ENCODE data around the gene FAM167B.
A peak's percentile ranks its signal among the peaks of the same experiment; 100 is the strongest.
"Not testable (repeated sequence)": the region's sequence is repeated elsewhere in the genome, so short reads cannot be mapped to it uniquely, and the experiment has no call there.

Gene FAM167B

DNA sequence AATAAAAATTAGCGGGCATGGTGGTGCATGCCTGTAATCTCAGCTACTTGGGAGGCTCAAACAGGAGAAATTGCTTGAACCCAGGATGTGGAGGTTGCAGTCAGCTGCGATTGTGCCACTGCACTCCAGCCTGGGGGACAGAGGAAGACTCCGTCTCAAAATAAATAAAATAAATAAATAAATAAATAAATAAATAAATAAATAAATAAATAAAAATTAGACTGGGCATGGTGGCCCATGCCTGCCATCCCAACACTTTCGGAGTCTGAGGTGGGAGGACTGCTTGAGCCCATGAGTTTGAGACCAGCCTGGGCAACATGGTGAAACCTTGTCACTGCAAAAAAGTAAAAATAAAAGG, 16.2 kb downstream of the FAM167B start:
- not testable (repeated sequence) for DNase-seq (ENCODE audit: low read depth)

DNA sequence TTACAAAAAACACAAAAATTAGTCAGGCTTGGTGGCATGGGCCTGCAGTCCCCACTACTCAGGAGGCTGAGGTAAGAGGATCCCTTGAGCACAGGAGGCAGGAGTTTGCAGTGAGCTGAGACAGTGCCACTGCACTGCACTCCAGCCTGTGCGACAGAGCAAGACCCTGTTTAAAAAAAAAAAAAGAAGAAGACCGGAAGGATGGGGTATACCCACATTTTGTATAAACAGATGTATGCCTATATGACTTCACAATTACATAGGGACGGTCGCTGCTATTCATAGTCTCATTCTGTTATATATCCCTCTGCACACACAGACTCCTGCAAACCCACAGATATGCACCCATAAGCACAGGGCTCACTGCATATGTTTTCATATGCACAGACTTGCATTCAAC, 16.7 kb downstream of the FAM167B start:
- DNase-seq (ENCODE audit: low read depth) = no peak

DNA sequence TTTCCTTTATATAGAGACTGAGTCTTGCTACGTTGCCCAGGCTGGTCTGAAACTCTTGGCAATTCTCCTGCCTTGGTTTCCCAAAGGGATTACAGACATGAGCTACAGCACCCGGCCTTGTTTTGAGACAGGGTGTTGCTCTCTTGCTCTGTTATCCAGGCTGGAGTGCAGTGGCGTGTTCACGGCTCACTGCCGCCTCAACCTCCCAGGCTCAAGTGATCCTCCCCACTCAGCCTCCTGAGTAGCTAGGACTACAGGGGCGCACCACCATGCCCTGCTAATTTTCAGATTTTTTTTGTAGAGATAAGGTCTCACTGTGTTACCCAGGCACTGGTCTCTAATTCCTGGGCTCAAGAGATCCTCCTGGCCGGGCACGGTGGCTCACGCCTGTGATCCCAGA, 18.8 kb downstream of the FAM167B start:
- DNase-seq (ENCODE audit: low read depth) = no peak

- no peak for DNase-seq (ENCODE audit: low read depth)
Observed at GRCh38 chr1:32266921-32267591, 20.0 kb downstream of the FAM167B start.

- no peak for DNase-seq (ENCODE audit: low read depth)
Observed at GRCh38 chr1:32269744-32270143, 22.7 kb downstream of the FAM167B start.

DNA sequence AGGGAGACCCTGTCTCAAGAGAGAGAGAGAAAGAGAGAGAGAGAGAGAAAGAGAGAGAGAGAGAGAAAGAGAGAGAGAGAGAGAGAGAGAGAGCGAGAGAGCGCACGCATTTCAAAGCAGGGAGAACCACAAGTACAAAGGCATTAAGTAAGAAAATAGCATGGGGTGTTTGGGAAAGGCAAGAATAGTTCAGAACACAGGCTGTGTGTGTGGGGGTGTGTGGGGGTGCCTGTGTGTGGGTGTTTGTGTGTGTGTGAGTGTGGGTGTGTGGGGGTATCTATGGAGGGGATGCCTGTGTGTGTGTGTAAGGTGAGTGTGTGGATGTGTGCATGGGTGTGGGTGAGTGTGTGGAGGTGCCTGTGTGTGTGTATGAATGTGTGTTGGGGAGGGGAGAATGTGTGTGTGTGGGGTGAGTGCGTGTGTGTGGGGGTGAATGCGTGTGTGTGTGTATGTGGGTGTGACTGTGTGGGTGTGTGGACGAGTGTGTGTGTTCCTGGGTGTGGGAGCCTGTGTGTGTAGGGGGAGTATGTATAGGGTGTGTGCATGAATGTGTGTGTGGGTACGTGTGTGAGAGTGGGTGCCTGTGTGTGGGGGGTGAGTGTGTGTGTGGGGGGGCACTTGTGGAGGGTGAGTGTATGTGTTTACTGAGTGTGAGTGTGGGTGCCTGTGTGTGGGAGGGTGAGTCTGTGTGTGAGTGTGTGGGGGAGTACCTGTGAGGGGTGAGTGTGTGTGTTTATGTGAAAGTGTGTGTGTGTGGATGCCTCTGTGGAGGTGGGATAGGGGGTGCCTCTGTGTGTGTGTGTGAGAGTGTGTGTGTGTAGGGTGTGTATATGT, 25.8 kb downstream of the FAM167B start:
- no peak for DNase-seq (ENCODE audit: low read depth)

DNA sequence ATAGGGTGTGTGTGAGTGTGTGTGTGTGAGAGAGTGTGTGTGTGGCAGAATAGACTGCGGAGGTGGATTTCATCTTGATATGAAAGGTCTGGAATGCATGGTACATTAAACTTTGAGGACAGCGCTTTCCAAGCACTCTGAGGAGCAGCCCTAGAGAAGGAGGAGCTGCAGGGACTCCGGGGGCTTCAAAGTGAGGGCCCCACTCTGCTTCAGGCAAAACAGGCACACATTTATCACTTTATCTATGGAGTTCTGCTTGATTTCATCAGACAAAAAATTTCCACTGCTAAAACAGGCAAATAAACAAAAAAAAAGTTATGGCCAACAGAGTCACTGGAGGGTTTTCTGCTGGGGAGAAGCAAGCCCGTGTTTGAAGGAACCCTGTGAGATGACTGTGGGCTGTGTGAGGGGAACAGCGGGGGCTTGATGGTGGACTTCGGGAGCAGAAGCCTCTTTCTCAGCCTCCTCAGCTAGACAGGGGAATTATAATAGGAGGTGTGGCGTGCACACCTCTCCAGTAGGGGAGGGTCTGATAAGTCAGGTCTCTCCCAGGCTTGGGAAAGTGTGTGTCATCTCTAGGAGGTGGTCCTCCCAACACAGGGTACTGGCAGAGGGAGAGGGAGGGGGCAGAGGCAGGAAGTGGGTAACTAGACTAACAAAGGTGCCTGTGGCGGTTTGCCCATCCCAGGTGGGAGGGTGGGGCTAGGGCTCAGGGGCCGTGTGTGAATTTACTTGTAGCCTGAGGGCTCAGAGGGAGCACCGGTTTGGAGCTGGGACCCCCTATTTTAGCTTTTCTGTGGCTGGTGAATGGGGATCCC, 26.6 kb downstream of the FAM167B start:
- peak; percentile 84 for DNase-seq (ENCODE audit: low read depth)

GRCh38 chr1:32274646-32275340, 27.8 kb downstream of the FAM167B start:
- DNase-seq (ENCODE audit: low read depth) = no peak

GRCh38 chr1:32275424-32275823, 28.4 kb downstream of the FAM167B start:
- DNase-seq (ENCODE audit: low read depth) = no peak

- no peak for DNase-seq (ENCODE audit: low read depth)
Observed at GRCh38 chr1:32276032-32276782, 29.2 kb downstream of the FAM167B start.

GRCh38 chr1:32284777-32285176, 37.8 kb downstream of the FAM167B start:
- DNase-seq (ENCODE audit: low read depth) = not testable (repeated sequence)

DNA sequence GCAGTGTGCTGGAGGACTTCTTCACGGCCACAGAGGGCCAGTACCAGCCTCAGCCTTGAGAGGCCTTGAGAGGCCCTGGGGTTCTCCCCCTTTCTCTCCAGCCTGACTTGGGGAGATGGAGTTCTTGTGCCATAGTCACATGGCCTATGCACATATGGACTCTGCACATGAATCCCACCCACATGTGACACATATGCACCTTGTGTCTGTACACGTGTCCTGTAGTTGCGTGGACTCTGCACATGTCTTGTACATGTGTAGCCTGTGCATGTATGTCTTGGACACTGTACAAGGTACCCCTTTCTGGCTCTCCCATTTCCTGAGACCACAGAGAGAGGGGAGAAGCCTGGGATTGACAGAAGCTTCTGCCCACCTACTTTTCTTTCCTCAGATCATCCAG, 38.6 kb downstream of the FAM167B start:
- no peak for DNase-seq (ENCODE audit: low read depth)

DNA sequence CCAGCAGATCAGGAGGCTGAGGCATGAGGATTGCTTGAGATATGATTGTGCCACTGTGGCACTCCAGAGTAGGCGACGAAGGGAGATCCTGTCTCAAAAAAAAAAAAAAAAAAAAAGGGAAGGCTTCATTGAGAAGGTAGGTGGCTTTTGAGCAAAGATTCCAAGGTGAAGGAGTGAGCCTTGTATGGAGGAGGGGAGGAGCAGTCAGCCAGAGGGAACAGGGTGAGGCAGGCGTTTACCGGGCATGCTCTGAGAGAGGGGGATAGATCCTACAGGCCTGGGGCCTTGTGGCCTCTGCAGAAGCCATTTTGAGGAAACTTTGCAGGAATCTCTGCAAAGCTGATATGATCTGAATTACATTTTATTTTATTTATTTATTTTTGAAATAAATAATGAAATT, 39.7 kb downstream of the FAM167B start:
- no peak for DNase-seq (ENCODE audit: low read depth)

- DNase-seq (ENCODE audit: low read depth) = no peak
Observed at GRCh38 chr1:32289256-32289655, 42.2 kb downstream of the FAM167B start.

DNA sequence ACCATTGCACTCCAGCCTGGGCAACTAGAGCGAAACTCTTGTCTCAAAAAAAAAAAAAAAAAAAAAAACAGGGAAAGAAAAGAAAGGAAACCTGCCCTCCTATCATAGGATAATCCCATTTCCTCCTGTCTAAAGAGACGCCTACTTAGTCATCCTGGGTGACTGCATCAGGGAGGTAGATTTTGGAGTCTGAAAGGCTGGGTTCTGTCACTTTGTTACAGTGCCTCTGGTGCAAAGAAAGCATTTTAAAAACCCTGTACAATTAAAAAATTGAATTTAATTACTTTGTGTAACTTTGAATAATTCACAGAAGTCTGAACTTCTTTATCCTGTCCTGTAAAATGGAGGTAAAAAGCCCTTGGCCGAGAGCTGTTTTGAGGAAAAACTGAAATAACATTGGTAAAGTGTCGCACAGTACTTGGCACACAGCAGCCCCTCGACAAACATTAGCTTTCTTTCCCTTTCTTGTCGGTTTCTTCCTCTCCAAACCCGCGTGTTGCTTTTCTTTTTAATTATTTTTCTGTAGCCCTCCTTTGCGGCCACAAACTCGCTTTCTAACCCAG, 44.2 kb downstream of the FAM167B start:
- no peak for DNase-seq (ENCODE audit: low read depth)

- DNase-seq (ENCODE audit: low read depth) = peak; percentile 96
Observed at GRCh38 chr1:32291708-32292538, 44.9 kb downstream of the FAM167B start, which contains the start of gene HDAC1. Gene HDAC1, plus strand, starts transcription at chr1:32292083. Its CDS starts 87 bp downstream, at chr1:32292170.

DNA sequence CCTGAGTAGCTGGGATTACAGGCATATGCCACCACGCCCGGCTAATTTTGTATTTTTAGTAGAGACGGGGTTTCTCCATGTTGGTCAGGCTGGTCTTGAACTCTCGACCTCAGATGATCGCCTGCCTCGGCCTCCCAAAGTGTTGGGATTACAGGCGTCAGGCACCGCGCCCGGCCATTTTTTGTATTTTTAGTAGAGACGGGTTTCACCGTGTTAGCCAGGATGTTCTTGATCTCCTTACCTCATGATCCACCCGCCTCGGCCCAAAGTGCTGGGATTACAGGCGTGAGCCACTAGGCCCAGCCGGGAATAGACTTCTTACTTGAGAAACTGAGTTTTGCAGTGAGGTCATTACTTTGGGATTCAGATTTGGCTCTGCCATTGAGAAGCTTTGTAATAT, 51.2 kb downstream of the FAM167B start:
- not testable (repeated sequence) for DNase-seq (ENCODE audit: low read depth)
